ENCODE results near the gene TMEM178B. TPM values are rescaled to one million over a fixed set of nuclear protein-coding genes. Genes with fewer than 3 reads are reported as not detected.

Gene TMEM178B
- total and polyA plus RNA-seq, 9 of the 15 experiments (the other 6 are each of a cell fraction or from before 2014, with no cell fraction given), result under 0.01 to 0.03 (median 0.01) TPM; not detected in 5

GRCh38 chr7:141410353-141411000 lies 336.6 kb downstream of the TMEM178B start (continued):
- no peak for TF ChIP-seq LCOR (CRISPR knock-in tag; IDR thresholded peaks at IDR 0.05)
- TF ChIP-seq ZNF77 (CRISPR knock-in tag; IDR thresholded peaks at IDR 0.05), result no peak

- H3K9me3 ChIP-seq (replicated peaks; ENCODE audit: control insufficient read depth, insufficient read depth, low read depth, low read length), result no peaks in the 10 kb centered on the region
- ATAC-seq, result no peak
- no peak overlapping the region for H2AFZ ChIP-seq (ENCODE audit: low read depth, low read length)
- no peak overlapping the region for H3K27ac ChIP-seq (ENCODE audit: extremely low read depth, low read depth, low read length)
- in situ Hi-C loops (cut with MboI) (no loop called here), intact Hi-C loops (cut with micrococcal nuclease) (no loop called here)
- TF ChIP-seq ZFP1 (CRISPR knock-in tag; IDR thresholded peaks at IDR 0.05) (no peak), IRF9 (tag; IDR thresholded peaks at IDR 0.05) (peak; percentile 51; the same call in 1 of the 2 replicates), ETV5 (CRISPR knock-in tag; IDR thresholded peaks at IDR 0.05; ENCODE audit: low read depth) (no peak), ELF1 (tag; IDR thresholded peaks at IDR 0.05) (no peak), KDM1A (IDR thresholded peaks at IDR 0.05) (no peak), TBL1XR1 (IDR thresholded peaks at IDR 0.05; ENCODE audit: low read length in 2 of 2) (no peak), U2AF1 (optimal IDR thresholded peaks at IDR 0.05; ENCODE audit: low read depth, low read length) (no peak), SMARCE1 (IDR thresholded peaks at IDR 0.05) (no peak), ZNF165 (CRISPR knock-in tag; IDR thresholded peaks at IDR 0.05; ENCODE audit: borderline replicate concordance) (no peak), CEBPB (tag; IDR thresholded peaks at IDR 0.05) (peak; percentile 91), CEBPG (CRISPR knock-in tag; IDR thresholded peaks at IDR 0.05) (0 out of 2 replicates have a peak, but pooled peaks have one; percentile 19), CEBPG (tag; conservative IDR thresholded peaks at IDR 0.05 in 1 of 2, IDR thresholded peaks at IDR 0.05 in 1 of 2) (peak; percentile 75 to 97), FOXA1 (IDR thresholded peaks at IDR 0.05; ENCODE audit: borderline replicate concordance) (no peak), BCOR (IDR thresholded peaks at IDR 0.05) (no peak), ETV1 (tag; conservative IDR thresholded peaks at IDR 0.05; ENCODE audit: low read depth) (no peak)
- TF ChIP-seq, protein P1, sequence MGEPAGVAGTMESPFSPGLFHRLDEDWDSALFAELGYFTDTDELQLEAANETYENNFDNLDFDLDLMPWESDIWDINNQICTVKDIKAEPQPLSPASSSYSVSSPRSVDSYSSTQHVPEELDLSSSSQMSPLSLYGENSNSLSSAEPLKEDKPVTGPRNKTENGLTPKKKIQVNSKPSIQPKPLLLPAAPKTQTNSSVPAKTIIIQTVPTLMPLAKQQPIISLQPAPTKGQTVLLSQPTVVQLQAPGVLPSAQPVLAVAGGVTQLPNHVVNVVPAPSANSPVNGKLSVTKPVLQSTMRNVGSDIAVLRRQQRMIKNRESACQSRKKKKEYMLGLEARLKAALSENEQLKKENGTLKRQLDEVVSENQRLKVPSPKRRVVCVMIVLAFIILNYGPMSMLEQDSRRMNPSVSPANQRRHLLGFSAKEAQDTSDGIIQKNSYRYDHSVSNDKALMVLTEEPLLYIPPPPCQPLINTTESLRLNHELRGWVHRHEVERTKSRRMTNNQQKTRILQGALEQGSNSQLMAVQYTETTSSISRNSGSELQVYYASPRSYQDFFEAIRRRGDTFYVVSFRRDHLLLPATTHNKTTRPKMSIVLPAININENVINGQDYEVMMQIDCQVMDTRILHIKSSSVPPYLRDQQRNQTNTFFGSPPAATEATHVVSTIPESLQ (CRISPR knock-in tag; IDR thresholded peaks at IDR 0.05), result no peak
- DNase-seq (ENCODE audit: extremely low read depth in 1 of 4, low spot score in 3 of 4), result no peak
- no peaks in the 10 kb centered on the region for H3K36me3 ChIP-seq (ENCODE audit: control insufficient read depth, insufficient read depth, low read length)
- no peak for FAIRE-seq
- H3K9me1 ChIP-seq (ENCODE audit: control insufficient read depth, insufficient read depth, low read length), result no peaks in the 10 kb centered on the region
- CTCF ChIA-PET (ENCODE audit: low intra/inter-chr PET ratio), result no interaction called here
- peaks cover 21 to 22% of the 10 kb centered on the region in 2 experiments for H3K27me3 ChIP-seq (ENCODE audit: control insufficient read depth in 2 of 2, insufficient read depth in 2 of 2, low read length in 2 of 2)
- H3K4me1 ChIP-seq (replicated peaks in 1 of 2; ENCODE audit: control insufficient read depth in 2 of 2, insufficient read depth in 2 of 2, low read length in 2 of 2), result no peaks in the 10 kb centered on the region
- no peak overlapping the region for H3K4me2 ChIP-seq (ENCODE audit: insufficient read depth, low read length)
- no peaks in the 10 kb centered on the region for H3K79me2 ChIP-seq (ENCODE audit: control insufficient read depth, insufficient read depth, low read length)
- no TSS peak for BruUV-seq (replicated peaks)
- H3K4me3 ChIP-seq, result no peak overlapping the region
- H3K9ac ChIP-seq (ENCODE audit: insufficient read depth in 1 of 2, low read depth in 2 of 2, low read length in 2 of 2), result no peak overlapping the region
- H4K20me1 ChIP-seq (replicated peaks; ENCODE audit: control insufficient read depth, insufficient read depth, low read length), result no peaks in the 10 kb centered on the region; the same call in 1 of the 2 replicates
- WGBS (ENCODE audit: insufficient coverage, low coverage, missing lambda C conversion rate), result 3% methylated on average over 4 of the region's 4 CpGs
- POLR2A ChIA-PET, result no interaction called here
Measured at GRCh38 chr7:141411133-141411532, 337.3 kb downstream of the TMEM178B start.
